Panc1 (cell line): ENCODE data around the gene IQSEC2.

Experiments used
- REST ChIP-seq, 2 experiments: IDR thresholded peaks; 2 replicates each; pipeline ENCODE4 v1.6.1; 2011 to 2012; ENCODE audit warnings: low read depth in 2 of 2, control low read depth in 1 of 2, low read length in 1 of 2, mild to moderate bottlenecking in 1 of 2, moderate library complexity in 1 of 2; ENCODE audit not compliant: insufficient read depth in 1 of 2
- TF ChIP-seq, protein P1 (sequence below): fragments of 450-650 bp; IDR thresholded peaks from 2 replicates; pipeline ENCODE4 v1.5.1; 2017; ENCODE audit warnings: mild to moderate bottlenecking

- TF ChIP-seq, protein P1, sequence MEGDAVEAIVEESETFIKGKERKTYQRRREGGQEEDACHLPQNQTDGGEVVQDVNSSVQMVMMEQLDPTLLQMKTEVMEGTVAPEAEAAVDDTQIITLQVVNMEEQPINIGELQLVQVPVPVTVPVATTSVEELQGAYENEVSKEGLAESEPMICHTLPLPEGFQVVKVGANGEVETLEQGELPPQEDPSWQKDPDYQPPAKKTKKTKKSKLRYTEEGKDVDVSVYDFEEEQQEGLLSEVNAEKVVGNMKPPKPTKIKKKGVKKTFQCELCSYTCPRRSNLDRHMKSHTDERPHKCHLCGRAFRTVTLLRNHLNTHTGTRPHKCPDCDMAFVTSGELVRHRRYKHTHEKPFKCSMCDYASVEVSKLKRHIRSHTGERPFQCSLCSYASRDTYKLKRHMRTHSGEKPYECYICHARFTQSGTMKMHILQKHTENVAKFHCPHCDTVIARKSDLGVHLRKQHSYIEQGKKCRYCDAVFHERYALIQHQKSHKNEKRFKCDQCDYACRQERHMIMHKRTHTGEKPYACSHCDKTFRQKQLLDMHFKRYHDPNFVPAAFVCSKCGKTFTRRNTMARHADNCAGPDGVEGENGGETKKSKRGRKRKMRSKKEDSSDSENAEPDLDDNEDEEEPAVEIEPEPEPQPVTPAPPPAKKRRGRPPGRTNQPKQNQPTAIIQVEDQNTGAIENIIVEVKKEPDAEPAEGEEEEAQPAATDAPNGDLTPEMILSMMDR, result no peak
- no peak for TF ChIP-seq REST (IDR thresholded peaks at IDR 0.05; ENCODE audit: insufficient read depth in 1 of 2, low read depth in 2 of 2, low read length in 1 of 2)
Observed at GRCh38 chrX:53272808-53273337, 8.5 kb downstream of the IQSEC2 start.
